Renal cortical epithelial cell (primary cell): ENCODE data around the gene ENGASE. TPM values are rescaled to one million over a fixed set of nuclear protein-coding genes. Genes with fewer than 3 reads are reported as not detected.

Experiments used
- DNase-seq: peaks from one replicate; pipeline ENCODE4 v3.0.0-alpha.2; 2011; ENCODE audit warnings: low read depth
- total RNA-seq: library from RNA; depleted of rRNA; stranded (reverse); fragments of >200 nt; gene quantifications from 2 replicates; pipeline ENCODE4 v1.2.3, GENCODE V29; 2014

Gene ENGASE
- total RNA-seq, 1 donor from 2014 or later: 18.1 TPM

- no peak for DNase-seq
Measured at GRCh38 chr17:79115487-79115886, 40.9 kb downstream of the ENGASE start.

DNA sequence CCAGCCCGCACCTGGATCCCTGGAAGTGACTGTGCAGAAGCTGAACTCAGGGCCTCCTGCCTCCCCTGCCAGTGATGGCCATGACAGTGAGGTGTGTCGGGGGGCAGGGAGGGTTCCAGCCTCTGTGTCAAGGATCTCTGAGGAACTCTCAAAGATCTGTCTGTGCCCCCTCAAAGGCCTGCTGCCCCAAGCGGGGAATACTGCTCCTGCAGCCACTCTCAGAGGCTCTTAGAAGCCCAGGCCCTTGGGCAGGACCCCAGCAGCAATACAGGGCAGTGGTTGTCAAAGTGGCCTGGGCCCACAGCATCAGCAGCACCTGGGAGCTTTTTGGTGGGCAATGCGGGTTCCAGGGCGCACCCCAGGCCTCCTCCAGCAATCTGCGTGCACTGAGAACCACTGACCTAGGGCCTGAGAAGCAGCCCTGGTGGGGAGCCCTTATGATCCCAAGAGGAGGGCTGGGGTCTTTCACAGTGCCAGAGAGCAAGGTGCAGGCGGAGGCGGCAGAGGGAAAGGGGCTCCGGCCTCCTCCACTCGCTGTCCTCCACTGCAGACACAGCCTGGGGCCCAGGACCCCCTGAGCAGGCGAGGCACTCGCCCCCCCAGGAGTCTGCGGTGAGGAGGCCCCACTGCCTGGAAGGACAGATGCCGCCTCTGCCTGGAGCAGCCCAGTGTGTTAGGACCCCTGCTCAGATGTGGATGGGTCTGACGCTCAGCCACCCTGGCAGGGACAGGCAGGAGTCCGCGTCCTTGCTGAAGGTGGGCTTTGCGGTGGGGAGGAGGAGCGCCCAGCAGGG, 42.1 kb downstream of the ENGASE start:
- DNase-seq: no peak

DNA sequence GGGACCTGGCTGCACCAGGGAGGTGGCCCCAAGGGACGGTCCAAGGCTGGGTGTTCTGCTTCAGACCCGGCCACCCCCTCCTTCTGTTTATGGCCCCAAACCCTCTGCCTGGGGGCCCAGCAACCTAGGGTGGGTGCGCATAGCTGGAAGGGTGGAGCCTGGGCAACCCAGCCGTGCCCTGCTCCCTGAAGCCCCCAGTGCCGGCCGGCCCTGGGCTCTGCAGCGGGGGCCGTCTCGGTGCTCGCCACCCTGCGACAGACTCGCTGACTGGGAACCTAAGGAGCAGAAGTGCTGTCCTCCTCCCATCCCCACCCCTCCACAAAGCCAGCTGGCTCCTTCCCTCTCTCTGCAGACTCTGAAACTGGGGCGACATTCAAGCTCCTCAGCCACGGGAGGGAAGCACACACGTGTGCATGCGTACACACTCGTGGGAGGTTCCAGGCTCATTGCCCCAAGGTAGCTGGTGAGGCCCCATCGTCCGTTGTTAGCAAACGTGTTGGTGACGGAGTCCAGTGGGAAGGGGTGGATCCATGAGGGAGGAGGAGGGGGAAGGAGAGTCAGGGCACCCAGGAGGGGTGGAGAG, 43.4 kb downstream of the ENGASE start:
- no peak for DNase-seq

DNA sequence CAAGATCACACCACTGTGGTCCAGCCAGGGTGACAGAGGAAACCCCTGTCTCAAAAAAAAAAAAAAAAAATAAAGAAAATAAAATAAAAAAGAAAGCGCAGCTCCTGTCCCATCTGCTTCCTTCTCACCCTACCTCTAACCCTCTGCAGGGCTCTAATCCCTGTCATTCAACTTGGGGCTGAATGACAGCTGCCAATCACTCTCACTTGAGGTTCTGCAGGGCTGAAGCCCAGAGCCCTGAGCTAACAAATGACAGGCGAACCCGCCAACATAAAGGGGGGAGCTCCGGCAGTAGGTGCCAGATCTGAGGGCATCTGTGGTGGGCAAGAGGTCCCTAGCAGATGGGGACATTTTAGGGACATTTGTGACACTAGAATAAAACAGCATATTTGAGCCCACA, 44.3 kb downstream of the ENGASE start:
- DNase-seq: no peak

GRCh38 chr17:79120259-79120658, 45.6 kb downstream of the ENGASE start:
- DNase-seq: no peak

DNA sequence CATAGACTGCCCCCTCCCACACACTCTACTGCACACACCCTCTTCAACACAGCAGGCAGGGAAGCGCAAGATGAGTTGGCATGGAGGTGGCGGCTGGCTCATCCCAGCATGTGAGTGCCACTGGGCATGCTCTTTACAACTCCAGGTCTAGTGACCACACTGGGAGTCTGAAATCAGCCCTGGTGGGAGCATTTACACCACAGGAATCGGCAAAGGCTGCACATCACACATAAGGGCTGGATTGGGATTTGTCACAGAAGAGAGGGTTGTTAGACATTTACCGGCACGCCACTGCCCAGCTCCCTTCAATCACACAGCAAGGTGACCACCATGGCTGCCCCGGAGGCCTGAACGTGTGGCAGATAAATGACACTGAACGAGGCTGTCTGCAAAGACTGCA, 49.4 kb downstream of the ENGASE start:
- DNase-seq: no peak

DNA sequence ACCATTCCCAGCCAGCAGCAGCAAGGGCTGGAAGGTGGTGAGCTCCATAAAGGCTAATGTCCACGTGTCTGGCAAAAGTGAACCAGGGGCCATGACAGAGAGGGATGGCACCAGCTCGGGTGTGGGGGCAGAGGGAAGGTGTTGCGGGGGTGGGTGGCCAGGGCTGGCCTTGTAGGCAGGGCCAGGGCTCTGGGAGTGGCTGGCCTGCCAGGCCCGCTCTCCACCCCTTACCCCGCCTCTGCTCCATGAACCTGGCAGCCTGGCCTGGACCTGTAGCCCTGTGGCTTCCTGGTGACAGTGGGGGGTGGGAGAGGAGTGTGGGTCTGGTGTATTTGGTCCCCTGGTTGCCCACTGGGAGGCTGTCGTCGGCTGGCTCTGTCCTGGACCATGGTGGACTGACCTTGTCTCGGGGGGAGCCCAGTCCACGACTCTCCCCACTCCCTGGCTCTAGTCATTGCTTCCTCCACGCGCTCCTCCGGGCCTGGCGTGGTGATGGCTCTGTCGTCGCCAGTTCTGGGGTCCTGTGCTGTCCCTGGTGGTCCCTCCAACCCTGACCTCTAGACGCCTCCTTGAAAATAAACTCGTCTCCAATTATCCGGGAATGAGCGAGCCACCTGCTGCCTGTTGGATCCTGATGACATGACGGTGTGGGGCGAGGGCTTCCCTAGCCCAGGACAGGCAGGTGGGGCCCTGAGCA, 50.0 kb downstream of the ENGASE start:
- DNase-seq: no peak

GRCh38 chr17:79125503-79125902, 50.9 kb downstream of the ENGASE start:
- no peak for DNase-seq

DNA sequence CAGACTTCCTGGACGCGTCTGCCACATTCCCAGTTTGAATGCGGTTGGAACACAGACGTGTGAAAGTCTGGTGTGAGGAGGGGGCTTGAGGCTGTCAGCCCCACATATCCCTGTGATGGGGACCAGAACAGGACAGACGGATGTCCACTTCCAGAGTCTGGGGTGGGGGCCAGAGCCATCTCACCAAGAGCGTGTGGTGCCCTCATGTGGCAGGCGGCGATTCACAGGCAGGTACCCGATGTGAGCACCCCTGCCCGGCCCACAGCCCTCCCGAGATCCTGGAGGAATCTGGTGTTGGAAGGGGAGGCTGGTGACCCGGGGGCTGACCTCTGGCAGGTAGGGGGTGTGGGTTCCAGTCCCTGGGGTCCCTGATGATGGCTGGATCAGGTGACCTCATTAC, 51.5 kb downstream of the ENGASE start:
- DNase-seq: no peak

DNA sequence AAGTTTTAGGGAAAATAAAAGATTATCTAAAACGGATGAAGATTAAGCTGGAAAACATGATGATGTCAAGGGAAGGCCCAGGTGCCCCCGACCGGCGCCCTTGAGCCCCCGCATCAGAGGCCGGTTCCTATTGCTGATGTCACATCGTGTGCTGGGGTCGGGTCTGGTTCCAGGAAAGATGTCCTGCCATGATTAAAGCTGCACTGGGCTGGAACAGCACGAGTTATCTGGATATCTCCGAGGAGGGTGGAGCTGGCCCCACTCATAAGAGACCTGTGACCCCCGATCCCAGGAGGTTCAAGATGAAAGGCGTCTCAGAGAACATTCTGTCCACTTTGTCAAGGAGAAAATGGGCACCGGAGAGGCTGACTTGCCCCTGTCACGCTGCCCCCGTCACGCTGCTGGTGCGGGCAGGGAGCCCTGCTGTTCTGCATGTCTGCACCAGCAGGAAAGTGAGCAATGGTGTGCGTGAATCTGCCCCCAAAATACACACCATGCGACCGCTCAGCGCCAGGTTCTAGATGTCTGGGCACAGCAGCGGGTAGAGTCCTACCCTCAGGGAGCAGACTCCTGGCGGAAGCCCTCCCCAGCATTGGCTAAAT, 53.0 kb downstream of the ENGASE start:
- DNase-seq: no peak

DNA sequence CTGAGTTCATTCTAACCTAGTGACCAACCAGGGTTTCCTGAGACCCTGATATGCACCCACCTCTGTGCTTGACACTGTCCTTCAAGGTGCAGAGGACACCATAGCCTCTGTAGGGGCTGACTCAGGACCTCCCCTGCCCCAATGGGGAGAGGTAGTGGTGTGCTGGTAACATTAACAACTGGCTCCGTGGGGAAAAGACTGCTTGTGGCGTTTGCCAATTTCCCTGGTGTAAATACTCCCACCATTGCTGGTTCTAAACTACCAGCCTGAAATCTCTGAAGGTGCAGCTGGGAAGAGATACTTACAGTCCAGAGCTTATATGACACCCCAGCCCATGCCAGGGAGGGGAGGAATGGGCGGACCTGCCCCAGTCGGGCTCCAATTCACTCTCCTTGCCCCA, 54.9 kb downstream of the ENGASE start:
- no peak for DNase-seq

DNA sequence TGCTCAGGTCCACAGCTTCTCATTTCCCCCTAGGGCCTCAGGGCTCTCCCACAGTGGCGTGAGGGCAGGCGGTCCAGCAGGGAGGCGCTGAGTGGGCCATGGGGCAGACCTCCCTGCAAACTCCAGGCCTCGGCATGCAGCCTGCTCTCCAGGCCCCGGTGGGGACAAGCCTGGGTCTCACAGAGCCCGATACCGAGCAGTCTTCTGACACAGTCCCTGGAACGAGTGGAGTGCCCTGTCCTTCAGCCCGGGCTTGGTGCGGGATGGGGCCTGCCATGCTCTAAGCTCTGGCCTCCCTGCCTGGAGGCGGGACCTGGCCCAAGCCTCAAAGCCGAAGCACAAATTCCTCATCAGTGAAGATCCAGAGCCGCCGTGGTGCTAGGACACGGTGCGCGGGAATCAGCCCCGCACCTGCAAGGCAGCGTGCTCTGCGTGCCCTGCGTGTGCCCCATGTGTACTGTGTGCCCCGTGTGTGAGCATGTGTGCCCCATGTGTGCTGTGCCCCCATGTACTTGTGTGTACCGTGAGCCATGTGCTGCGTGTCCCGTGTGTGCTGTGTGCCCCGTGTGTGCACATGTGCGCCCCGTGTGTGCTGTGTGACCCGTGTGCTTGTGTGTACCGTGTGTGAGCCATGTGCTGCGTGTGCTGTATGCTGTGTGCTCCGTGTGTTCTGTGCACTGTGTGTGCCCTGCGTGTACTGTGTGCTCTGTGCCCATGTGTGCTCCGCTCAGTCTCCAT, 56.1 kb downstream of the ENGASE start:
- no peak for DNase-seq

GRCh38 chr17:79131274-79131635, 56.6 kb downstream of the ENGASE start:
- DNase-seq: no peak

- no peak for DNase-seq
Measured at GRCh38 chr17:79131701-79132100, 57.1 kb downstream of the ENGASE start.

GRCh38 chr17:79132271-79133064, 57.8 kb downstream of the ENGASE start:
- no peak for DNase-seq

- DNase-seq: no peak
Measured at GRCh38 chr17:79133214-79133613, 58.6 kb downstream of the ENGASE start.

DNA sequence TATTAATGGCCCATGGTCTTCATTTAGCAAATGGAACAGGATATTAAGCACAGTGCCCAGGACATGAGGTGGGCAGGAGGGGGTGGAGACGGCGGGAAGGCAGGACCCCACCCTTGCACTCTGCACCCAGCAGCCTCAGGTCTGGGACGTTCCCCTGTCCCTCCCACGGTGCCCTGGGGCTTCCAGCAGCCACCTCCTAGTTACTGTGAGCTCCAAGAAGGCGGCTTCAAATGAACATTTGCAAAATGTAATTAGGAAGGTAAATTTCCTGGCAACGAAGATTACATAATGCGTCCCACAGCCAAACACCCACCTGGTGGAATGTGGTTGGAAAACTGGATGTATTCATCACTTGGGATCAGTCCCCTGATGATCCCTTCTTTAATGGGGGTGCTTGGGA, 59.4 kb downstream of the ENGASE start:
- DNase-seq: no peak

DNA sequence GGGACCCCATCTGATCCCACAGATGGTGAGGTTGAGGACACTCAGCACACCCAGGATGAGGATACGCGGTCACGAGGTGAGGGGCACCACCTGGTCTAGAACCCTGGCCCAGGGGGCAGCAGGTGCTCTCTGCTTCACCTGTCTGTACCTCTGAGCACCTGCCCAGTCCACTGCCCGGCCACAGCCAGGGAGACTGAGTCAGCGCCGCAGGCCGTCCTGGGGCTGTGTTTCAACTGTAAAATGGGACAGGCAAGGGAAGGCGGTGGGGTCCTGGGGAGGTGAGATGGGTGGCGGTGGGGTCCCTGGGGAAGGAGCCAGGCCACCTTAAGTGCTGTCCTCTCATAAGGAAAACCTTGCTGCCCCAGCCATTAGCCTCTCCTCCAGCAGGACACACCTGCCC, 60.4 kb downstream of the ENGASE start:
- DNase-seq: no peak

DNA sequence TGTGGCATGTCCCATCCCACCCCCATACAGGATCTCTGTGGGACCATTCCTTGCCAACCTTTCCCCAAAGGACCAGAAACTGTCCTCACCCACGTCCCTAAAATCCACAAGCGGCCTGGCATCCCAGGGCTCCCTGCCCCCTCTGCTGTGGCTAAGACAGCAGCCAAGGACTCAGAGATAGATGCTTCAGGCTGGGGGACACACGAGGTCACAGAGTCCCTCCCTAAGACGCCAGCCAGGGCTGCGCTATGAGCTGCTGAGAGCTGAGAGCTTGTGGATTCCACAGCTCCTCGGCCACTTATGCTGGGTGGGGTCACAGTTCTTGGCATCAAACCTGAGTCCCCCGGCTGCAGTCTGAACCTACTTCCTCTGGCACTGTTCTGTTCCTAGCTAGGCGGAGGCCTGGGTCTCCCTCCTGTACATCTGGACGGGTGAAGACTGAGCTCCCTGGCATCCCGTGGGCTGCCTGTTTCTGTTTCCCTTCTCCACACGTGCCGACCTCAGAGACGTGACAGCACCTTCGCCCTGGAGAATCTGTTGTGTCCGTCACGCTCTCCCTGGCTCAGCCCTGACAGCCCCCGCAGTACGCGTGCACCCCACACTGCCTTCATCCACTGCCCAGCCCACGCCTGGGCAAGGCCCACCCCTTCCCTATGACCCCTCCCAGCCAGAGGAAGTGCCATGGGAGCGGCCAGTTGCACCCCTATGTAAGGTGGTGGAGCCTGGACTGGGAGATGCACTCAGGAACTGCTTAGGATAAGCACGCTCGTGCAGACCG, 61.2 kb downstream of the ENGASE start:
- DNase-seq: no peak
